H9 (cell line): ENCODE data around the gene BEST3. TPM values are rescaled to one million over a fixed set of nuclear protein-coding genes. Genes with fewer than 3 reads are reported as not detected.

Experiments used
- DNase-seq: peaks from one replicate; pipeline ENCODE4 v3.0.0-alpha.2; 2017
- H2AFZ ChIP-seq: one replicate; pipeline ENCODE4 v1.6.1; 2013; ENCODE audit warnings: mild to moderate bottlenecking, low read length, control low read depth, moderate library complexity
- H2AK5ac ChIP-seq: 2 replicates; pipeline ENCODE4 v1.6.1; 2013; ENCODE audit warnings: low read length, control low read depth, mixed read lengths; ENCODE audit not compliant: insufficient read length
- H2BK120ac ChIP-seq: one replicate; pipeline ENCODE4 v1.6.1; 2013; ENCODE audit warnings: low read depth, mild to moderate bottlenecking, low read length, control low read depth, inconsistent platforms; ENCODE audit not compliant: poor library complexity, severe bottlenecking
- H2BK12ac ChIP-seq: 2 replicates; pipeline ENCODE4 v1.6.1; 2013; ENCODE audit warnings: low read length, control low read depth, mixed read lengths, low read depth; ENCODE audit not compliant: insufficient read length
- H2BK15ac ChIP-seq: 2 replicates; pipeline ENCODE4 v1.6.1; 2013; ENCODE audit warnings: low read depth, low read length, control low read depth
- H2BK20ac ChIP-seq: one replicate; pipeline ENCODE4 v1.6.1; 2013; ENCODE audit warnings: low read depth, mild to moderate bottlenecking, low read length, control low read depth, inconsistent platforms; ENCODE audit not compliant: poor library complexity, severe bottlenecking
- H2BK5ac ChIP-seq: 2 replicates; pipeline ENCODE4 v1.6.1; 2013; ENCODE audit warnings: low read length, control low read depth, mixed read lengths; ENCODE audit not compliant: insufficient read length
- H3K14ac ChIP-seq: 2 replicates; pipeline ENCODE4 v1.6.1; 2013; ENCODE audit warnings: low read length, control low read depth; ENCODE audit not compliant: insufficient read depth
- H3K18ac ChIP-seq: 2 replicates; pipeline ENCODE4 v1.6.1; 2013; ENCODE audit warnings: low read depth, mild to moderate bottlenecking, mixed read lengths, low read length, control low read depth; ENCODE audit not compliant: insufficient read length
- H3K23ac ChIP-seq: 2 replicates; pipeline ENCODE4 v1.6.1; 2013; ENCODE audit warnings: low read length, control low read depth, mixed read lengths, low read depth; ENCODE audit not compliant: insufficient read length
- H3K23me2 ChIP-seq: 2 replicates; pipeline ENCODE4 v1.6.1; 2013; ENCODE audit warnings: low read depth, mild to moderate bottlenecking, mixed read lengths, low read length, control low read depth; ENCODE audit not compliant: insufficient read length, poor library complexity, severe bottlenecking
- H3K27ac ChIP-seq: 2 replicates; pipeline ENCODE4 v1.5.1; 2013; ENCODE audit warnings: low read length, control low read depth, mixed read lengths, low read depth; ENCODE audit not compliant: insufficient read length
- H3K27me3 ChIP-seq: 2 replicates; pipeline ENCODE4 v1.6.1; 2013; ENCODE audit warnings: low read length, control low read depth, inconsistent platforms; ENCODE audit not compliant: insufficient read depth
- H3K4ac ChIP-seq: 2 replicates; pipeline ENCODE4 v1.6.1; 2013; ENCODE audit warnings: low read depth, mild to moderate bottlenecking, control low read depth, inconsistent platforms, low read length, moderate library complexity
- H3K4me1 ChIP-seq: 2 replicates; pipeline ENCODE4 v1.6.1; 2013; ENCODE audit warnings: low read length, control low read depth, inconsistent platforms; ENCODE audit not compliant: insufficient read depth
- H3K4me2 ChIP-seq: 2 replicates; pipeline ENCODE4 v1.6.1; 2013; ENCODE audit warnings: low read length, control low read depth, mixed read lengths; ENCODE audit not compliant: insufficient read length, insufficient read depth
- H3K56ac ChIP-seq: 2 replicates; pipeline ENCODE4 v1.6.1; 2013; ENCODE audit warnings: low read depth, mild to moderate bottlenecking, mixed read lengths, low read length, control low read depth; ENCODE audit not compliant: insufficient read length
- H3K79me1 ChIP-seq: 2 replicates; pipeline ENCODE4 v1.6.1; 2013; ENCODE audit warnings: low read depth, mild to moderate bottlenecking, moderate library complexity, low read length, control low read depth, inconsistent platforms; ENCODE audit not compliant: insufficient read depth, poor library complexity, severe bottlenecking
- H3K79me2 ChIP-seq: 2 replicates; pipeline ENCODE4 v1.6.1; 2013; ENCODE audit warnings: low read length, control low read depth, inconsistent platforms; ENCODE audit not compliant: insufficient read depth
- H3K9ac ChIP-seq: 2 replicates; pipeline ENCODE4 v1.6.1; 2013; ENCODE audit warnings: low read length, control low read depth, mixed read lengths; ENCODE audit not compliant: insufficient read length; ENCODE audit errors: extremely low read depth
- H3K9me3 ChIP-seq: one replicate; pipeline ENCODE4 v1.6.1; 2013; ENCODE audit warnings: low read depth, low read length, inconsistent platforms; ENCODE audit not compliant: control insufficient read depth
- H3T11ph ChIP-seq: one replicate; pipeline ENCODE4 v1.6.1; 2013; ENCODE audit warnings: mild to moderate bottlenecking, low read length, control low read depth, inconsistent platforms
- H4K20me1 ChIP-seq: one replicate; pipeline ENCODE4 v1.6.1; 2013; ENCODE audit not compliant: control insufficient read depth, insufficient read length, insufficient read depth
- H4K5ac ChIP-seq: 2 replicates; pipeline ENCODE4 v1.6.1; 2013; ENCODE audit warnings: low read depth, mild to moderate bottlenecking, mixed read lengths, low read length, control low read depth; ENCODE audit not compliant: insufficient read length
- H4K8ac ChIP-seq: replicated peaks from 2 replicates; pipeline ENCODE4 v1.6.1; 2013; ENCODE audit warnings: low read length, control low read depth, mixed read lengths, low read depth; ENCODE audit not compliant: insufficient read length
- H4K91ac ChIP-seq: 2 replicates; pipeline ENCODE4 v1.6.1; 2013; ENCODE audit warnings: low read depth, mild to moderate bottlenecking, moderate library complexity, mixed read lengths, low read length, control low read depth; ENCODE audit not compliant: insufficient read length
- H3K27ac Mint-ChIP-seq, 3 experiments: 2 replicates in 2 of 3; 3 replicates in 1 of 3; pipeline ENCODE4 v1.8.0; 2020 to 2021; ENCODE audit warnings: mixed read lengths in 3 of 3, mild to moderate bottlenecking in 1 of 3, moderate library complexity in 1 of 3
- H3K27me3 Mint-ChIP-seq: 2 replicates; pipeline ENCODE4 v1.8.0; 2021; ENCODE audit warnings: low read depth, mild to moderate bottlenecking, moderate library complexity, mixed read lengths
- H3K36me3 Mint-ChIP-seq, 3 experiments: 2 replicates in 2 of 3; 3 replicates in 1 of 3; pipeline ENCODE4 v1.8.0; 2020 to 2021; ENCODE audit warnings: low read depth in 3 of 3, mixed read lengths in 3 of 3; ENCODE audit not compliant: insufficient read depth in 1 of 3
- H3K4me1 Mint-ChIP-seq, 2 experiments: 2 replicates each; pipeline ENCODE4 v1.8.0; 2020; ENCODE audit warnings: mixed read lengths in 2 of 2
- H3K4me3 Mint-ChIP-seq, 2 experiments: 2 replicates in 1 of 2; 3 replicates in 1 of 2; pipeline ENCODE4 v1.8.0; 2020 to 2021; ENCODE audit warnings: mild to moderate bottlenecking in 2 of 2, mixed read lengths in 2 of 2, moderate library complexity in 1 of 2
- H3K9me3 Mint-ChIP-seq, 2 experiments: 2 replicates in 1 of 2; 3 replicates in 1 of 2; pipeline ENCODE4 v1.8.0; 2020; ENCODE audit warnings: mild to moderate bottlenecking in 2 of 2, mixed read lengths in 2 of 2, moderate library complexity in 1 of 2
- WGBS: extraction: QIAGEN DNeasy Blood & Tissue Kit; methylation state at CpG from one replicate; pipeline ENCODE4 v1.1.7; 2013; ENCODE audit warnings: missing lambda C conversion rate, low lambda C conversion rate, mixed read lengths; ENCODE audit not compliant: insufficient read length; ENCODE audit errors: extremely low coverage; 5-methylcytosine and 5-hydroxymethylcytosine counted together
- total RNA-seq: library from RNA; stranded (reverse); gene quantifications from 2 replicates; pipeline ENCODE4 v1.2.1, GENCODE V29; 2021
- TF ChIP-seq, protein P1 (sequence below): fragments of 200-600 bp; sonication (generic); conservative IDR thresholded peaks from 3 replicates; pipeline ENCODE4 v1.8.0; 2021; ENCODE audit warnings: antibody characterized with exemption, mild to moderate bottlenecking

Gene BEST3
- total RNA-seq, 1 experiment from 2014 or later = 0.42 TPM

DNA sequence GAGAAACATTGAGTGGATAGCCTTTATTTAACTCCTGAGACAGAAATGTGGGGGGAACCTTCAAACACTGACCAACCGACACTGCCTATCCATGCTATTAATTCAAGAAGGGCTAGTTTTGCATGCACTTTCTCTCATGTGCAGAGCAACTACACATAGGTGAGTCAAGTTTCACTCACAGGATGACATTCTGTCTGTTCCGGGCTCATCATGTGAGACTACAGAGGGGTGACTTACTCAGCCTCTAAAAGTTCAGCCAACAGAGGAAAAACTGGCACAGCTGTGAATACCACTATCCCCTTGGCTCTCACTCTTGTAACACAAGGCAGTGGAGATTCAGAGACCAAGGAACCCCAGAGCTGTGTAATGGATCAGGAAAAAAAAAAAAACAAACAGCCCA, 13.3 kb downstream of the BEST3 start:
- peaks cover 10% of the 10 kb centered on the region for H3K4me1 ChIP-seq

More for the DNA sequence above, 13.3 kb downstream of the BEST3 start:
- Histone ChIP-seq H3K27me3 (no peaks in the 10 kb centered on the region), H3K23ac (no peak overlapping the region), H2BK20ac (no peak overlapping the region), H3K23me2 (peaks cover 4% of the 10 kb centered on the region), H4K8ac (no peak overlapping the region), H2AK5ac (no peak overlapping the region), H3T11ph (no peak overlapping the region), H3K9ac (no peak overlapping the region), H3K4ac (no peak overlapping the region), H4K20me1 (no peaks in the 10 kb centered on the region), H3K9me3 (no peaks in the 10 kb centered on the region), H3K56ac (no peak overlapping the region), H4K91ac (no peak overlapping the region), H2AFZ (no peak overlapping the region), H3K18ac (no peak overlapping the region), H2BK15ac (no peak overlapping the region), H3K79me1 (no peaks in the 10 kb centered on the region), H3K79me2 (no peaks in the 10 kb centered on the region), H2BK120ac (no peak overlapping the region), H3K14ac (no peak overlapping the region), H4K5ac (no peak overlapping the region), H2BK12ac (no peak overlapping the region), H3K4me2 (no peak overlapping the region), H3K27ac (no peak overlapping the region), H2BK5ac (no peak overlapping the region)
- no peak overlapping the region for H3K27ac Mint-ChIP-seq
- no CpG with 5 or more reads among the region's 2 CpGs for WGBS
- no peak overlapping the region for H3K4me3 Mint-ChIP-seq
- H3K27me3 Mint-ChIP-seq = no peaks in the 10 kb centered on the region; the same call in 1 of the 2 replicates
- no peaks in the 10 kb centered on the region for H3K36me3 Mint-ChIP-seq
- H3K9me3 Mint-ChIP-seq = no peaks in the 10 kb centered on the region
- peaks cover 42 to 45% of the 10 kb centered on the region in 2 experiments for H3K4me1 Mint-ChIP-seq
- no peak for DNase-seq
- TF ChIP-seq, protein P1, sequence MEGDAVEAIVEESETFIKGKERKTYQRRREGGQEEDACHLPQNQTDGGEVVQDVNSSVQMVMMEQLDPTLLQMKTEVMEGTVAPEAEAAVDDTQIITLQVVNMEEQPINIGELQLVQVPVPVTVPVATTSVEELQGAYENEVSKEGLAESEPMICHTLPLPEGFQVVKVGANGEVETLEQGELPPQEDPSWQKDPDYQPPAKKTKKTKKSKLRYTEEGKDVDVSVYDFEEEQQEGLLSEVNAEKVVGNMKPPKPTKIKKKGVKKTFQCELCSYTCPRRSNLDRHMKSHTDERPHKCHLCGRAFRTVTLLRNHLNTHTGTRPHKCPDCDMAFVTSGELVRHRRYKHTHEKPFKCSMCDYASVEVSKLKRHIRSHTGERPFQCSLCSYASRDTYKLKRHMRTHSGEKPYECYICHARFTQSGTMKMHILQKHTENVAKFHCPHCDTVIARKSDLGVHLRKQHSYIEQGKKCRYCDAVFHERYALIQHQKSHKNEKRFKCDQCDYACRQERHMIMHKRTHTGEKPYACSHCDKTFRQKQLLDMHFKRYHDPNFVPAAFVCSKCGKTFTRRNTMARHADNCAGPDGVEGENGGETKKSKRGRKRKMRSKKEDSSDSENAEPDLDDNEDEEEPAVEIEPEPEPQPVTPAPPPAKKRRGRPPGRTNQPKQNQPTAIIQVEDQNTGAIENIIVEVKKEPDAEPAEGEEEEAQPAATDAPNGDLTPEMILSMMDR = no peak
